ENCODE results near the gene ABHD12. TPM values are rescaled to one million over a fixed set of nuclear protein-coding genes. Genes with fewer than 3 reads are reported as not detected.

Gene ABHD12
- polyA plus RNA-seq, 1 donor (not counting 4 experiments of a cell fraction or from before 2014, with no cell fraction given), result 11.2 TPM

GRCh38 chr20:25304025-25304549 lies 86.5 kb downstream of the ABHD12 start:
- FAIRE-seq, result no peak
- Histone ChIP-seq H3K4me3 (ENCODE audit: control insufficient read depth in 2 of 3, extremely low read depth in 1 of 3, insufficient read depth in 2 of 3, low read depth in 1 of 3, low read length in 3 of 3) (no peak overlapping the region), H3K9ac (ENCODE audit: control insufficient read depth, extremely low read depth, insufficient read depth, low read length) (no peak overlapping the region), H3K79me2 (ENCODE audit: control insufficient read depth, insufficient read depth, low read length) (no peaks in the 10 kb centered on the region), H3K27ac (ENCODE audit: control insufficient read depth, insufficient read depth, low read length) (no peak overlapping the region), H2AFZ (ENCODE audit: control insufficient read depth, low read length) (no peak overlapping the region), H3K36me3 (ENCODE audit: control insufficient read depth in 2 of 2, extremely low read depth in 1 of 2, insufficient read depth in 2 of 2, low read length in 2 of 2) (no peaks in the 10 kb centered on the region), H3K9me1 (ENCODE audit: control insufficient read depth, extremely low read depth, insufficient read depth, low read length) (no peaks in the 10 kb centered on the region), H3K4me1 (ENCODE audit: control insufficient read depth, extremely low read depth, insufficient read depth, low read length) (peaks cover 16% of the 10 kb centered on the region), H3K4me2 (ENCODE audit: control insufficient read depth, extremely low read depth, insufficient read depth, low read depth, low read length) (no peak overlapping the region), H3K9me3 (ENCODE audit: control insufficient read depth, low read depth, low read length) (no peaks in the 10 kb centered on the region), H3K27me3 (ENCODE audit: control insufficient read depth, extremely low read depth, insufficient read depth, low read length) (no peaks in the 10 kb centered on the region), H4K20me1 (ENCODE audit: control insufficient read depth, extremely low read depth, insufficient read depth, low read length) (no peaks in the 10 kb centered on the region)
- dilution Hi-C loops (cut with MboI; ENCODE audit: extremely low pct_ligation_motif_present, low sequenced_read_pairs), result no loop called here
- DNase-seq (ENCODE audit: low read depth, low spot score), result no peak
- TF ChIP-seq EZH2 (IDR thresholded peaks at IDR 0.05; ENCODE audit: low read length) (no peak), CTCF (optimal IDR thresholded peaks at IDR 0.05 in 1 of 3, IDR thresholded peaks at IDR 0.05 in 1 of 3, conservative IDR thresholded peaks at IDR 0.05 in 1 of 3; ENCODE audit: extremely low read depth in 1 of 3, insufficient read depth in 2 of 3, low read length in 3 of 3) (no peak)

GRCh38 chr20:25303292-25304024 lies 87.2 kb downstream of the ABHD12 start:
- H3K27me3 ChIP-seq (ENCODE audit: control insufficient read depth, extremely low read depth, insufficient read depth, low read length), result no peaks in the 10 kb centered on the region
- H3K36me3 ChIP-seq (ENCODE audit: control insufficient read depth in 2 of 2, extremely low read depth in 1 of 2, insufficient read depth in 2 of 2, low read length in 2 of 2), result peaks cover 2 to 3% of the 10 kb centered on the region in 2 experiments
- dilution Hi-C loops (cut with MboI; ENCODE audit: extremely low pct_ligation_motif_present, low sequenced_read_pairs), result no loop called here
- no peaks in the 10 kb centered on the region for H3K9me3 ChIP-seq (ENCODE audit: control insufficient read depth, low read depth, low read length)
- TF ChIP-seq CTCF (optimal IDR thresholded peaks at IDR 0.05 in 1 of 3, IDR thresholded peaks at IDR 0.05 in 1 of 3, conservative IDR thresholded peaks at IDR 0.05 in 1 of 3; ENCODE audit: extremely low read depth in 1 of 3, insufficient read depth in 2 of 3, low read length in 3 of 3) (no peak), EZH2 (IDR thresholded peaks at IDR 0.05; ENCODE audit: low read length) (no peak)
- peaks cover 16% of the 10 kb centered on the region for H3K4me1 ChIP-seq (ENCODE audit: control insufficient read depth, extremely low read depth, insufficient read depth, low read length)
- H4K20me1 ChIP-seq (ENCODE audit: control insufficient read depth, extremely low read depth, insufficient read depth, low read length), result no peaks in the 10 kb centered on the region
- H3K4me2 ChIP-seq (ENCODE audit: control insufficient read depth, extremely low read depth, insufficient read depth, low read depth, low read length), result no peak overlapping the region
- H3K79me2 ChIP-seq (ENCODE audit: control insufficient read depth, insufficient read depth, low read length), result no peaks in the 10 kb centered on the region
- H3K9me1 ChIP-seq (ENCODE audit: control insufficient read depth, extremely low read depth, insufficient read depth, low read length), result no peaks in the 10 kb centered on the region
- H2AFZ ChIP-seq (ENCODE audit: control insufficient read depth, low read length), result no peak overlapping the region
- H3K4me3 ChIP-seq (ENCODE audit: control insufficient read depth in 2 of 3, extremely low read depth in 1 of 3, insufficient read depth in 2 of 3, low read depth in 1 of 3, low read length in 3 of 3), result no peak overlapping the region
- H3K9ac ChIP-seq (ENCODE audit: control insufficient read depth, extremely low read depth, insufficient read depth, low read length), result no peak overlapping the region
- no peak overlapping the region for H3K27ac ChIP-seq (ENCODE audit: control insufficient read depth, insufficient read depth, low read length)
- FAIRE-seq (no peak), DNase-seq (ENCODE audit: low read depth, low spot score) (no peak)

All from keratinocyte (primary cell).